ENCODE data around the gene CDH4. TPM values are rescaled to one million over a fixed set of nuclear protein-coding genes. Genes with fewer than 3 reads are reported as not detected.
"Not testable (repeated sequence)": the region's sequence is repeated elsewhere in the genome, so short reads cannot be mapped to it uniquely, and the experiment has no call there.

The CDH4 gene
- total RNA-seq, 1 experiment from 2014 or later, result not detected

DNA sequence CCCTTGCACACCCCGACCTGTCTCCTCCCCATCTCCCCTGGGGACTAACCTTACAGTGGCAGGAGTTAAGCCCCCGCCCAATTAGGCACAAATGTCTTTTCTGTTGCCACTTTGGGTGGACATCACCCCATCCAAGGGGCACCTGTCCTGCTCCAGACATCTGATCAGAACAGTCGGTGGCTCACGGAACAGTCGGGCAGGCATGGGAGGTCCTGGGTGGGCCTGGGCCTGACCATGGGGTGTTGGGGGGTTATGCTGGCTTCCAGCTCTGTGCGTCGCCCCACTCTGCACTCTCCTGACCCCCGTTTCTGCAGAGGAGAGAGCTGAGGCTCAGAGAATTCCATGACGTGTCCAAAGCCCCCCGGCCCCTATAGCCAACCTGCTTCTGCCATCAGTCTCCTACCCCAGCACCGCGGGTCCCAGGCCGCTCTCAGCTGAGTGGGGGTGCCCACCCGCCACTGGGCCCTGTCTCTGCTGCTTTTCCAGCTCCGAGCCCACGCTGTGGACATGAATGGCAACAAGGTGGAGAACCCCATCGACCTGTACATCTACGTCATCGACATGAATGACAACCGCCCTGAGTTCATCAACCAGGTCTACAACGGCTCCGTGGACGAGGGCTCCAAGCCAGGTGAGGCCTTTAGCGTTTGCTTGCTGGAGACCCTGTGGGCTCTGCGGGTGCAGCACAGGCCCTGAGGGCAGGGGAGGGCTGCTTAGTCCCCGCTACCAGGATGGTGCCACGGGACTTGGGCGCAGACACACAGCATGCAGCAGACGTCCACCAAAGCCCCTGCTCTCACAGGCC lies 600.4 kb downstream of the CDH4 start:
- POLR2A ChIA-PET, result no interaction called here
- Histone ChIP-seq H3K4me3 (ENCODE audit: low read depth in 2 of 2, low read length in 2 of 2) (no peak overlapping the region), H3K36me3 (ENCODE audit: control insufficient read depth, insufficient read depth, low read length) (no peaks in the 10 kb centered on the region), H3K27ac (ENCODE audit: low read length) (no peak overlapping the region), H3K4me1 (ENCODE audit: control insufficient read depth, insufficient read depth, low read length) (no peaks in the 10 kb centered on the region), H3K9me3 (ENCODE audit: control insufficient read depth, insufficient read depth, low read depth, low read length) (no peaks in the 10 kb centered on the region), H3K27me3 (ENCODE audit: control insufficient read depth, insufficient read depth, low read length) (no peaks in the 10 kb centered on the region; the same call in 1 of the 2 replicates)
- DNase-seq (ENCODE audit: low read depth, low spot score), result no peak
- TF ChIP-seq TCF7L2 (IDR thresholded peaks at IDR 0.05; ENCODE audit: low read depth, low read length), result no peak
- TF ChIP-seq POLR2AphosphoS5 (IDR thresholded peaks at IDR 0.05; ENCODE audit: low read depth, low read length), result no peak
- TF ChIP-seq, protein P1, sequence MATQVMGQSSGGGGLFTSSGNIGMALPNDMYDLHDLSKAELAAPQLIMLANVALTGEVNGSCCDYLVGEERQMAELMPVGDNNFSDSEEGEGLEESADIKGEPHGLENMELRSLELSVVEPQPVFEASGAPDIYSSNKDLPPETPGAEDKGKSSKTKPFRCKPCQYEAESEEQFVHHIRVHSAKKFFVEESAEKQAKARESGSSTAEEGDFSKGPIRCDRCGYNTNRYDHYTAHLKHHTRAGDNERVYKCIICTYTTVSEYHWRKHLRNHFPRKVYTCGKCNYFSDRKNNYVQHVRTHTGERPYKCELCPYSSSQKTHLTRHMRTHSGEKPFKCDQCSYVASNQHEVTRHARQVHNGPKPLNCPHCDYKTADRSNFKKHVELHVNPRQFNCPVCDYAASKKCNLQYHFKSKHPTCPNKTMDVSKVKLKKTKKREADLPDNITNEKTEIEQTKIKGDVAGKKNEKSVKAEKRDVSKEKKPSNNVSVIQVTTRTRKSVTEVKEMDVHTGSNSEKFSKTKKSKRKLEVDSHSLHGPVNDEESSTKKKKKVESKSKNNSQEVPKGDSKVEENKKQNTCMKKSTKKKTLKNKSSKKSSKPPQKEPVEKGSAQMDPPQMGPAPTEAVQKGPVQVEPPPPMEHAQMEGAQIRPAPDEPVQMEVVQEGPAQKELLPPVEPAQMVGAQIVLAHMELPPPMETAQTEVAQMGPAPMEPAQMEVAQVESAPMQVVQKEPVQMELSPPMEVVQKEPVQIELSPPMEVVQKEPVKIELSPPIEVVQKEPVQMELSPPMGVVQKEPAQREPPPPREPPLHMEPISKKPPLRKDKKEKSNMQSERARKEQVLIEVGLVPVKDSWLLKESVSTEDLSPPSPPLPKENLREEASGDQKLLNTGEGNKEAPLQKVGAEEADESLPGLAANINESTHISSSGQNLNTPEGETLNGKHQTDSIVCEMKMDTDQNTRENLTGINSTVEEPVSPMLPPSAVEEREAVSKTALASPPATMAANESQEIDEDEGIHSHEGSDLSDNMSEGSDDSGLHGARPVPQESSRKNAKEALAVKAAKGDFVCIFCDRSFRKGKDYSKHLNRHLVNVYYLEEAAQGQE (IDR thresholded peaks at IDR 0.05; ENCODE audit: insufficient read depth in 1 of 2, low read depth in 2 of 2, low read length in 1 of 2), result no peak
- TF ChIP-seq, protein P2, sequence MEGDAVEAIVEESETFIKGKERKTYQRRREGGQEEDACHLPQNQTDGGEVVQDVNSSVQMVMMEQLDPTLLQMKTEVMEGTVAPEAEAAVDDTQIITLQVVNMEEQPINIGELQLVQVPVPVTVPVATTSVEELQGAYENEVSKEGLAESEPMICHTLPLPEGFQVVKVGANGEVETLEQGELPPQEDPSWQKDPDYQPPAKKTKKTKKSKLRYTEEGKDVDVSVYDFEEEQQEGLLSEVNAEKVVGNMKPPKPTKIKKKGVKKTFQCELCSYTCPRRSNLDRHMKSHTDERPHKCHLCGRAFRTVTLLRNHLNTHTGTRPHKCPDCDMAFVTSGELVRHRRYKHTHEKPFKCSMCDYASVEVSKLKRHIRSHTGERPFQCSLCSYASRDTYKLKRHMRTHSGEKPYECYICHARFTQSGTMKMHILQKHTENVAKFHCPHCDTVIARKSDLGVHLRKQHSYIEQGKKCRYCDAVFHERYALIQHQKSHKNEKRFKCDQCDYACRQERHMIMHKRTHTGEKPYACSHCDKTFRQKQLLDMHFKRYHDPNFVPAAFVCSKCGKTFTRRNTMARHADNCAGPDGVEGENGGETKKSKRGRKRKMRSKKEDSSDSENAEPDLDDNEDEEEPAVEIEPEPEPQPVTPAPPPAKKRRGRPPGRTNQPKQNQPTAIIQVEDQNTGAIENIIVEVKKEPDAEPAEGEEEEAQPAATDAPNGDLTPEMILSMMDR (IDR thresholded peaks at IDR 0.05), result no peak
- TF ChIP-seq SIN3A (IDR thresholded peaks at IDR 0.05; ENCODE audit: borderline replicate concordance, insufficient read depth, low read depth, low read length), result no peak
- ATAC-seq, result no peak
- in situ Hi-C loops (cut with HindIII; ENCODE audit: low pct_unique_long_range_greater_than_20kb, low sequenced_read_pairs), result no loop called here
- BruUV-seq (replicated peaks), result no TSS peak
- intact Hi-C loops (cut with micrococcal nuclease; ENCODE audit: unreplicated experiment), result no loop called here
- CTCF ChIA-PET, result no interaction called here

DNA sequence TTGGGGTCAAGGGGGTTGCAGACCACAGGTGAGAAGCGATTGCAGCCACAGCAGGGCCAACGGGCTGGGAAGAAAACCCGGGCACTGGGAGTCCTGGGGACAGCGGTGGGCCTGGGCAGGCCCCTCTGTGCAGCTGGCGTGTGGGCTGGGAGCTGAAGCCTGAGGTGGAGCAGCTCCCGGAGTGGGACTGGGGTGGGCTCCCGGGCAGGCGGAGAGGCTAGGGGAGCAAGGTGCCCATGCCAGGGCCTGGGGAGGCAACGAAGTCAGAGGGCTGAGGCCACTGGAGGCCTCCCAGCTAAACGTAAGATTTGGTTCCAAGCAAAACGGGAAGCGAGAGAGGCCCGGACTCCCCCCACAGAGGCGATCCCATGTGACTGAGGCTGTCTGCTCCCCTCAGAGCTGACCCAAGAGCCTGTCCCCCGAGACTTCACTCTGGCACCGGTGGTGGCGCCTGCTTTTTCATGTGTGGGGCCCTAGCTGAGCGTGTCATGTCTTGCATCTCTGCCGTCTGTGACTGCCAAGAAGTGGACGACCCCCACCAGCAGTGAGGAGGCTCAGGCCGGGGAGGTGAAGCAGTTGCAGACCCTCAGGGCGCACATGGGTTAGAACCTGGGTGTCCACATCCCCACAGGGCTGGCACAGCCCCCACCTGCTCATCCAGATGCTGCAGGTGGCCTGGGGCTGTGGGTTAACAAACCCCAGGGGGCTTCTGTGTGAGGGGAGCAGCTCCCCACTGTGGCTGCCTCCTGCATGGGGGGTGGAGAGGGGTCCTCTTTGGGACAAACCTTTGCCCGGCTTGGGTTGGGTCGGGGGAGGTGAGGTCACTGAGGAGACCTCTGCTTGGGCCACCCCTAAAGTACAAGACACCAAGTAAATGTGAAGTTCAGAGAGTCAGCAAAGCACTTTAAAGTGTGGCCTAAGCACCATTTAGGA lies 601.3 kb downstream of the CDH4 start:
- Histone ChIP-seq H3K9me3 (ENCODE audit: control insufficient read depth, insufficient read depth, low read depth, low read length) (no peaks in the 10 kb centered on the region), H3K36me3 (ENCODE audit: control insufficient read depth, insufficient read depth, low read length) (no peaks in the 10 kb centered on the region), H3K4me3 (ENCODE audit: low read depth in 2 of 2, low read length in 2 of 2) (no peak overlapping the region), H3K27ac (ENCODE audit: low read length) (no peak overlapping the region), H3K27me3 (ENCODE audit: control insufficient read depth, insufficient read depth, low read length) (no peaks in the 10 kb centered on the region; the same call in 1 of the 2 replicates), H3K4me1 (ENCODE audit: control insufficient read depth, insufficient read depth, low read length) (no peaks in the 10 kb centered on the region)
- intact Hi-C loops (cut with micrococcal nuclease; ENCODE audit: unreplicated experiment) (no loop called here), in situ Hi-C loops (cut with HindIII; ENCODE audit: low pct_unique_long_range_greater_than_20kb, low sequenced_read_pairs) (no loop called here)
- DNase-seq (ENCODE audit: low read depth, low spot score) (no peak), ATAC-seq (no peak)
- no TSS peak for BruUV-seq (replicated peaks)
- no peak for TF ChIP-seq SIN3A (IDR thresholded peaks at IDR 0.05; ENCODE audit: borderline replicate concordance, insufficient read depth, low read depth, low read length)
- no peak for TF ChIP-seq POLR2AphosphoS5 (IDR thresholded peaks at IDR 0.05; ENCODE audit: low read depth, low read length)
- TF ChIP-seq, protein P1 (IDR thresholded peaks at IDR 0.05; ENCODE audit: insufficient read depth in 1 of 2, low read depth in 2 of 2, low read length in 1 of 2), result no peak
- TF ChIP-seq, protein P2 (IDR thresholded peaks at IDR 0.05), result no peak
- TF ChIP-seq TCF7L2 (IDR thresholded peaks at IDR 0.05; ENCODE audit: low read depth, low read length), result no peak
- ChIA-PET POLR2A (no interaction called here), CTCF (no interaction called here)

DNA sequence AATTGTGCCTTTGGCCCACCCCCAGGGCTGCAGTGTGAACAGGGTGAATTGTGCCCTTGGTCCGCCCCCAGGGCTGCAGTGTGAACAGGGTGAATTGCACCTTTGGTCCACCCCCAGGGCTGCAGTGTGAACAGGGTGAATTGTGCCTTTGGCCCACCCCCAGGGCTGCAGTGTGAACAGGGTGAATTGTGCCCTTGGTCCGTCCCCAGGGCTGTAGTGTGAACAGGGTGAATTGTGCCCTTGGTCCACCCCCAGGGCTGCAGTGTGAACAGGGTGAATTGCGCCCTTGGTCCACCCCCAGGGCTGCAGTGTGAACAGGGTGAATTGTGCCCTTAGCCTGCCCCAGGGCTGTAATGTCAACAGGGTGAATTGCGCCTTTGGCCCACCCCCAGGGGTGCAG lies 602.5 kb downstream of the CDH4 start:
- H3K27ac ChIP-seq (ENCODE audit: low read length); H3K4me3 ChIP-seq (ENCODE audit: low read depth in 2 of 2, low read length in 2 of 2); H3K36me3 ChIP-seq (ENCODE audit: control insufficient read depth, insufficient read depth, low read length); intact Hi-C loops (cut with micrococcal nuclease; ENCODE audit: unreplicated experiment); in situ Hi-C loops (cut with HindIII; ENCODE audit: low pct_unique_long_range_greater_than_20kb, low sequenced_read_pairs); CTCF ChIA-PET; DNase-seq (ENCODE audit: low read depth, low spot score); POLR2A ChIA-PET; H3K9me3 ChIP-seq (ENCODE audit: control insufficient read depth, insufficient read depth, low read depth, low read length); BruUV-seq (replicated peaks); ATAC-seq; H3K4me1 ChIP-seq (ENCODE audit: control insufficient read depth, insufficient read depth, low read length); H3K27me3 ChIP-seq (ENCODE audit: control insufficient read depth, insufficient read depth, low read length): not testable (repeated sequence)
